ENCODE results near the gene SMIM33.

DNA sequence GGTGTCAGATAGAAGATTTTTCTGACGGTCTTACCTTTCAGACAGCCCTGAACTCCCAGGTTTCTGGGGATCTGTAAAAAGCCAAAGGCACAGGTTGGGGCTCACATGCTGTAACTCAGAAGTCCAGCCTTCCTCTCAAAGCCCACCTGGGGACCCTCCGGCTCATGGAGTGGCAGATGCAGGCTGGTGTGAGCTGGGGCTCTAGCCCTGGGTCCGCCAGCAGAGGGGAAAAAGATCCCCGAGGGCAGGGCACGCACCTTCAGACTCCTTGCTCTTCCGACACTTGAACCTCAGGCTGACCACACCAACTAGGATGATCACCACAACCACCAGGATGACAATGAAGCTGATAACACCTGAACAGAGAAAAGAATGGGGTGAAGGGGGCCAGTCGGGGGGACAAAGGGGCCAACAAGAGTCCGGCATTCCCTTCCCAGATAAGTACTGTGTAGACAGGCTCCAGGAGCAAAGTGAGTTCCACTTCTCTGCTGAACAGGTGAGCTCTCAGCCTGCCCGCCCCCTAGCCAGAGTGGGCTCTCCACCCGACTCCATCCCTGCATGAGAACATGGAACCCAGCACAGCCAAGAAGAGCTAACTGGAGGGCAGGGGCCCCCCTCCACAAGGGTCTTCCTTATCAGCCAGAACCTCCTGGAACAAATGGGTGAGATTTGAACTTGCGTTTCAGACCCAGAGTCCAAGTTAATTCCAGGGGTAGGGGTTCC is 16.1 kb upstream of the SMIM33 start:
- no peak for TF ChIP-seq CTCF (IDR thresholded peaks at IDR 0.05; ENCODE audit: poor library complexity, severe bottlenecking)
- no peak for TF ChIP-seq POLR2AphosphoS5 (IDR thresholded peaks at IDR 0.05)
- TF ChIP-seq RAD21 (conservative IDR thresholded peaks at IDR 0.05) = no peak
